ENCODE data around the gene ATP5PF.

- TF ChIP-seq CTCF (IDR thresholded peaks at IDR 0.05) (no peak), POLR2A (IDR thresholded peaks at IDR 0.05) (no peak)
Observed at GRCh38 chr21:25689226-25689625, 45.5 kb downstream of the ATP5PF start.
